Activated CD4-positive, alpha-beta T cell treated with anti-CD3 and anti-CD28 coated beads for 36 hours (primary cell): ENCODE data around the gene SPACA4. TPM values are rescaled to one million over a fixed set of nuclear protein-coding genes. Genes with fewer than 3 reads are reported as not detected.

Experiments used
- ATAC-seq: fragments of 200-7000 bp; cut with Tn5 transposase; one replicate; pipeline ENCODE4 v1.10.0; 2021; ENCODE audit warnings: mild to moderate bottlenecking, moderate library complexity
- CTCF ChIA-PET: fragments of 350-600 bp; sonication (Branson Sonifier 250); formaldehyde crosslinking; loops from one replicate; lab custom pipeline; 2021; ENCODE audit warnings: antibody characterized with exemption; lab: Charles Lee
- POLR2A ChIA-PET: fragments of 350-600 bp; sonication (Branson Sonifier 250); formaldehyde crosslinking; loops from one replicate; lab custom pipeline; 2021; ENCODE audit warnings: antibody characterized with exemption, inconsistent platforms; lab: Charles Lee
- DNase-seq: peaks from one replicate; pipeline ENCODE4 v3.0.0-alpha.2; 2020
- H3K27ac Mint-ChIP-seq: one replicate; pipeline ENCODE4 v1.8.0; 2021; ENCODE audit warnings: mixed read lengths
- H3K27me3 Mint-ChIP-seq: one replicate; pipeline ENCODE4 v1.8.0; 2021; ENCODE audit warnings: mixed read lengths
- H3K36me3 Mint-ChIP-seq: one replicate; pipeline ENCODE4 v1.8.0; 2021; ENCODE audit warnings: low read depth, mixed read lengths
- H3K4me1 Mint-ChIP-seq: one replicate; pipeline ENCODE4 v1.8.0; 2021; ENCODE audit warnings: mixed read lengths
- H3K4me3 Mint-ChIP-seq: one replicate; pipeline ENCODE4 v1.8.0; 2021; ENCODE audit warnings: mild to moderate bottlenecking, moderate library complexity, mixed read lengths
- H3K9me3 Mint-ChIP-seq: one replicate; pipeline ENCODE4 v1.8.0; 2021; ENCODE audit warnings: low read depth, mixed read lengths
- intact Hi-C, 2 experiments: fragments of 100-400 bp; cut with DNase I in 1 of 2; cut with micrococcal nuclease in 1 of 2; formaldehyde crosslinking; loops; one replicate each; pipeline versions ENCODE4 v1.14.2 to v1.15.1; 2022 to 2024; cut with DNase I, micrococcal nuclease
- total RNA-seq, 2 experiments: library from RNA; stranded (reverse); gene quantifications; one replicate each; pipeline ENCODE4 v1.2.3, GENCODE V29; 2021

The SPACA4 gene
- total RNA-seq, 2 experiments from 2014 or later: not detected

DNA sequence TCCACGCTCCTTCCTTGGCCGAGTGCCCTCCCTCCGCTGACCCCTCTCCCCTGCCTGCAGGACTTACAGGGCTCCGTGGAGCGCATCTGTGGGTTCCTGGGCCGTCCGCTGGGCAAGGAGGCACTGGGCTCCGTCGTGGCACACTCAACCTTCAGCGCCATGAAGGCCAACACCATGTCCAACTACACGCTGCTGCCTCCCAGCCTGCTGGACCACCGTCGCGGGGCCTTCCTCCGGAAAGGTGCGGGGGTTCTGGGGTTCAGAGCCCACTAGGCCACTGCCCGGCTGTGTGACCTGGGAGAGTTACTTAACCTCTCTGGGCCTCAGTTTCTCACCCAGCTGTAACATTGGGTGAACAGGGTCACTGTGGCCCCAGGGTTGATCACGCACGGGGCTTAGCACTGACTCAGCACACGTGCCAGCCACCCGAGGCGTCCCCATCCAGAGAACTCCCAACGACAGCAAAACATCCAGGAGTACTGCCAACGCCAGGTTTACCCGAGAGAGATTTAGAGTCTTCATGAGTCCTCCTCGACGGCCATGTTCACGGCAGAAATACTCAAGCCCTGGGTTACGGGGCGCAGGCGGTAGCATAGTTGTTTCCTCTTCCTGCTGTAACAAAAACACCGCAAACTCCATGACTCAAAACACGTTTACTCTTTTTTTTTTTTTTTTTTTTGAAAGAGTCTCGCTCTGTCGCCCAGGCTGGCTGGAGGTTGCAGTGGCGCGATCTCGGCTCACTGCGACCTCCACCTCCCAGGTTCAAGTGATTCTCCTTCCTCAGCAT lies 9.7 kb upstream of the SPACA4 start:
- no peaks in the 10 kb centered on the region for H3K36me3 Mint-ChIP-seq
- DNase-seq: peak; percentile 68
- H3K4me1 Mint-ChIP-seq: peaks cover 10% of the 10 kb centered on the region
- no peaks in the 10 kb centered on the region for H3K9me3 Mint-ChIP-seq
- CTCF ChIA-PET: no interaction called here
- peak overlapping the region; percentile 74 for H3K4me3 Mint-ChIP-seq
- intact Hi-C loops: loop anchor here in 1 of 2 experiments (1.0 kb wide), 1 partner anchor 8 kb away; no protein-coding TSS in a partner anchor
- H3K27ac Mint-ChIP-seq: peak overlapping the region; percentile 85
- H3K27me3 Mint-ChIP-seq: no peaks in the 10 kb centered on the region
- POLR2A ChIA-PET: no interaction called here
- ATAC-seq: peak; percentile 91

DNA sequence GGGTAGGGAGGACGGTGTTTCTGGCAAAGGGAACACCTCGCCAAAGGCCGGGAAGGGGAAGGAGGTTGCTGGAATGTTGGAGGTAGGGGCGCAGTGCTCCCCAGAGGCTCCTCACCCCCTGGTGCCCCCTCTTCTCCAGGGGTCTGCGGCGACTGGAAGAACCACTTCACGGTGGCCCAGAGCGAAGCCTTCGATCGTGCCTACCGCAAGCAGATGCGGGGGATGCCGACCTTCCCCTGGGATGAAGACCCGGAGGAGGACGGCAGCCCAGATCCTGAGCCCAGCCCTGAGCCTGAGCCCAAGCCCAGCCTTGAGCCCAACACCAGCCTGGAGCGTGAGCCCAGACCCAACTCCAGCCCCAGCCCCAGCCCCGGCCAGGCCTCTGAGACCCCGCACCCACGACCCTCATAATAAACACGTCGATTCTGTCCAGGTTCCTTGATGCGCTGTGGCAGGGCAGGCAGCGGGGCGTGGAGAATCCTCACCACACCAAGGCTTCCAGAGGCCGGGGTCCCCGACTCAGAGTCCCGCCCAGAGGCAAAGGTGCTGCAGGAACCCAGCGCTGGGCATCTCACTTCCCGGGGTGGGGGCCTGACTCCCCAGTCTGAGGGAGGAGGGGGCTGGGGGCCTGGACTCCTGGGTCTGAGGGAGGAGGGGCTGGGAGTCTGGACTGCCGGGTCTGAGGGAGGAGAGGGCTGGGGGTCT lies 7.4 kb upstream of the SPACA4 start:
- ChIA-PET POLR2A (no interaction called here), CTCF (no interaction called here)
- no peaks in the 10 kb centered on the region for H3K27me3 Mint-ChIP-seq
- ATAC-seq (no peak), DNase-seq (no peak)
- H3K4me1 Mint-ChIP-seq: peaks cover 10% of the 10 kb centered on the region
- peaks cover 3% of the 10 kb centered on the region for H3K36me3 Mint-ChIP-seq
- intact Hi-C loops: no loop called here
- no peak overlapping the region for H3K27ac Mint-ChIP-seq
- H3K9me3 Mint-ChIP-seq: no peaks in the 10 kb centered on the region
- no peak overlapping the region for H3K4me3 Mint-ChIP-seq

DNA sequence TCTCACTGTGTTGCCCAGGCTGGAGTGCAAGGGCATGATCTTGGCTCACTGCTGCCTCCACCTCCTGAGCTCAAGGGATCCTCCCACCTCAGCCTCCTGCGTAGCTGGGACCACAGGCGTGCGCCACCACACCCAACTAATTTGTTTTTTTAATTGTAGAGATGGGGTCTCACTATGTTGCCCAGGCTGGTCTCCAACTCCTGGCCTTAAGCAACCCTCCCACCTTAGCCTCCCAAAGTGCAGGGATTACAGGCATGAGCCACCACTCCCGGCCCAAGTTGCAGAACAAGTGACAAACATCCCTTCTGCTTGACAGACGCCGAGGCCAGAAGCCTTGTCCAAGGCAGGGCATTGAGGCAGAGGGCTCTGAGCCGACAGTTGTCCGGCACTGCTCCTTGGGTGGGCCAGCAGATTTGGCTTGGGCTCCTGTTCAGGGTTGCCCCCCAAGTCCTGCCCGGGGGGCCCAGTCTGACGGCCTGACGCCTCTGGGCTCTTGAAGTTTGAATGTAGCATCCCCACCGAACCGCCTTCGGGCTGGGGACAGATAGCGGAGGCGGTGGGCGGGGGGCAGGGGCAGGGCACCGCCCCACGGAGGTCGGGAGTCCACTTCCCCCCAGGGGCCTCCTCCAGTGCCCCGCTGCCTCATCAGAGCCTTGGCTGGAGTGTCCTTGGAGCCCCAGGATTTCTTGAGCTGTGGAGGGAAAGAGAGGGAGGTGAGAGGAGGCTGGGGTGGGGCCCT lies 5.7 kb upstream of the SPACA4 start:
- intact Hi-C loops: no loop called here
- Mint-ChIP-seq H3K4me3 (no peak overlapping the region), H3K4me1 (peaks cover 6% of the 10 kb centered on the region), H3K36me3 (peaks cover 3% of the 10 kb centered on the region), H3K9me3 (no peaks in the 10 kb centered on the region), H3K27ac (no peak overlapping the region), H3K27me3 (no peaks in the 10 kb centered on the region)
- POLR2A ChIA-PET: interaction anchor here (1.2 kb wide), 1 partner anchor 16 kb away, joined by 6 read pairs; no protein-coding TSS in a partner anchor
- CTCF ChIA-PET: interaction anchor here (0.7 kb wide), 1 partner anchor 236 kb away, joined by 3 read pairs; no protein-coding TSS in a partner anchor
- DNase-seq (no peak), ATAC-seq (no peak)

DNA sequence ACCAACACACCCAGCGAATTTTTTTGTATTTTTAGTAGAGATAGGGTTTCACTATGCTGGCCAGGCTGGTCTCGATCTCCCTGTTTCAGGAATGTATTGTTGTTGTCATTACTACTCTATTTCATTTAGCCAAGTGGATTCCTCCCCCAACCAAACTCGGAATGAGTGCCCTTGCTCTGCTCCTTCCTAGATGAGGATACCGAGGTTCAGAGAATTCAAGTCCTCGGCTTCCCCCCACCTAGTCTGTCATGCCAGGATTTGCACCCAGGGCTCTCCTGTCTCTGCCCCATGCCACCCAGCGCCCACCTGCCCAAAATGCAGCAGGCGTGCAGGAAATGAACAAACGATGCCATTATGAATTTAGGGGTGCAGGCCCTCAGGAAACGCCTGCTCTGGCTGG lies 3.5 kb upstream of the SPACA4 start:
- ChIA-PET CTCF (no interaction called here), POLR2A (no interaction called here)
- no peak for ATAC-seq
- H3K4me1 Mint-ChIP-seq: no peaks in the 10 kb centered on the region
- H3K4me3 Mint-ChIP-seq: no peak overlapping the region
- intact Hi-C loops: no loop called here
- H3K9me3 Mint-ChIP-seq: no peaks in the 10 kb centered on the region
- no peak overlapping the region for H3K27ac Mint-ChIP-seq
- no peaks in the 10 kb centered on the region for H3K27me3 Mint-ChIP-seq
- no peak for DNase-seq
- peaks cover 3% of the 10 kb centered on the region for H3K36me3 Mint-ChIP-seq

DNA sequence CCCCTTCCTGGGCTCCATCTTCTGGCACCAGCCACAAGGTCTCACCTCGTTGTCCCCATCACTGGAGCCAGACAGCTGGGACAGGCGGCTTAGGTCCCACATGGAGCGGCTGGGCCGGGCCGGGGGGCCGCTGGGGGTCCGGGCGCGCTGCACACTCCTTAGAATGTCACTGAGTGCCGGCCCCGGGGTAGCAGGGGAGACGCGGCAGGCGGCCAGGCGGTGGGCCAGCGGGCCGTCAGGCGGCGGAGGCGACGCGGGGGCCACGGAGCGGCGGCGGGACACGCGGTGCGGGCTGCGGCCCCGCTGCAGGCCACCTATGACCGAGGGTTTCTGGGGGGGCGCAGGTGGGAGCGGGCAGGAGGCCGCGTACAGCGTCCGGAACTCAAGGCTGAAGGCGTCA lies 3.1 kb upstream of the SPACA4 start:
- intact Hi-C loops: no loop called here
- no peak for ATAC-seq
- no peaks in the 10 kb centered on the region for H3K4me1 Mint-ChIP-seq
- POLR2A ChIA-PET: no interaction called here
- CTCF ChIA-PET: interaction anchor here (0.7 kb wide), 1 partner anchor 93 kb away, joined by 3 read pairs; no protein-coding TSS in a partner anchor
- no peak for DNase-seq
- no peaks in the 10 kb centered on the region for H3K27me3 Mint-ChIP-seq
- peaks cover 3% of the 10 kb centered on the region for H3K36me3 Mint-ChIP-seq
- no peak overlapping the region for H3K27ac Mint-ChIP-seq
- H3K4me3 Mint-ChIP-seq: no peak overlapping the region
- no peaks in the 10 kb centered on the region for H3K9me3 Mint-ChIP-seq

DNA sequence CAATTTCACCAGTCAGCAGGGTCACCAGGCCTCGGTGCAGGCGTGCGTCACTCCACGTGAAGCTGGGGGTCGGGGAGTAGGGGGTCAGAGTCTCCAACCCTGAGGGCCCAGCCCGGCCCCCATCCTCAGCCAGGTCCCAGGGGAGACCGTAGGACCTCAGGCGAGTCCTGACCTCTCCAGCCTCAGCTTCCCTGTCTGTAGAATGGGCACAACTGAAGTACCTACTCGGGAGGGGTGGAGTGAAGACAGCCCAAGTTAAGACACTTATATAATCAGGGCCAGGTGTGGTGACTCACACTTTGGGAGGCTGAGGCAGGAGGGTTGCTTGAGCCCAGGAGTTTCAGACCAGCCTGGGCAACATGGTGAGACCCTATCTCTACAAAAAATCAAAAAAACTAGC lies 2.7 kb upstream of the SPACA4 start:
- intact Hi-C loops: no loop called here
- Mint-ChIP-seq H3K27me3 (no peaks in the 10 kb centered on the region), H3K4me3 (no peak overlapping the region), H3K4me1 (peaks cover 2% of the 10 kb centered on the region), H3K36me3 (peaks cover 3% of the 10 kb centered on the region), H3K9me3 (no peaks in the 10 kb centered on the region), H3K27ac (no peak overlapping the region)
- DNase-seq (no peak), ATAC-seq (no peak)
- ChIA-PET POLR2A (no interaction called here), CTCF (interaction anchor here (0.7 kb wide), 1 partner anchor 93 kb away, joined by 3 read pairs; no protein-coding TSS in a partner anchor)

DNA sequence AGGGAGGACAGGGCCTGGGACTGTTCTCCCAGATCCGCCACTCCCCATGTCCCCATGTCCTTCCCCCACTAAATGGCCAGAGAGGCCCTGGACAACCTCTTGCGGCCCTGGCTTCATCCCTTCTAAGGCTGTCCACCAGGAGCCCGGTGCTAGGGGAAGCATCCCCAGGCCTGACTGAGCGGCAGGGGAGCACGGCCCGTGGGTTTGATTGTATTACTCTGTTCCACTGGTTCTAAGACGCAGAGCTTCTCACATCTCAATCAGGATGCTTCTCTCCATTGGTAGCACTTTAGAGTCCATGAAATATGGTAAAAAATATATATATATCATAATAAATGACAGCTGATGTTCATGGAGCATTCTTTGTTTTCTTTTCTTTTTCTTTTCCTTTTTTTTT lies 815 bp downstream of the SPACA4 start:
- peaks cover 3% of the 10 kb centered on the region for H3K4me1 Mint-ChIP-seq
- no peaks in the 10 kb centered on the region for H3K9me3 Mint-ChIP-seq
- H3K36me3 Mint-ChIP-seq: peaks cover 3% of the 10 kb centered on the region
- no peak overlapping the region for H3K4me3 Mint-ChIP-seq
- POLR2A ChIA-PET: interaction anchor here (2.5 kb wide), 1 partner anchor 12 kb away, joined by 8 read pairs; the partner anchor contains the start of genes RPL18 and SPHK2
- no peaks in the 10 kb centered on the region for H3K27me3 Mint-ChIP-seq
- DNase-seq: no peak
- CTCF ChIA-PET: interaction anchor here (0.8 to 3.2 kb wide), 3 partner anchors 23 to 117 kb away, joined by 3 to 35 read pairs (median 5); no protein-coding TSS in a partner anchor
- no peak for ATAC-seq
- intact Hi-C loops: no loop called here
- no peak overlapping the region for H3K27ac Mint-ChIP-seq

DNA sequence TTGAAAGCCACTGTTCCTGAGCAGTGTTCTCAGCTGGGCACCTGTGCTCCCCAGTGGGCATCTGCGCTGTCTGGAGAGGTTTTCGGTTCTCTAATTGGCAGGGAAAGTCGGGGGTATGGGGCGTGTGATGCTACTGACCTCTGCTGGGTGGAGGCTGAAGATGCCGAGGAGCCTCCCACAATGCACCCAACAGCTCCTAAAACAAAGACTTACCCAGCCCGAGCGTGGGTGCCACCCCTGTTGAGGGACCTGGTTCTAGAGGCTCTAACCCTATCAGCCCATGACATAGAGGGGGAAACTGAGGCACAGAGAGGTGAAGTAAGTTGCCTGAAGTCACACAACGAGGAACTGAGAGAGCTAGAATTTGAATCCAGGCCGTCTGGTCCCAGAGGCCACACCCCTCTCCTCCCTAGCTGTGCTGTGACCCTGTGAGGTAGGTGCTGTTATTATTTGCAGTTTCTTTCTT lies 2.3 kb downstream of the SPACA4 start:
- intact Hi-C loops: loop anchor here (1.0 kb wide), 2 partner anchors 103 to 119 kb away; no protein-coding TSS in a partner anchor
- H3K4me1 Mint-ChIP-seq: peaks cover 3% of the 10 kb centered on the region
- ChIA-PET CTCF (interaction anchor here (0.6 to 3.2 kb wide), 9 partner anchors 10 to 235 kb away, joined by 3 to 35 read pairs (median 7); partner anchors contain the start of genes RPL18 and SPHK2), POLR2A (interaction anchor here (0.6 to 2.5 kb wide), 6 partner anchors 8 to 350 kb away, joined by 3 to 8 read pairs (median 4); partner anchors contain the start of genes RPL18 and SPHK2)
- H3K27me3 Mint-ChIP-seq: no peaks in the 10 kb centered on the region
- no peaks in the 10 kb centered on the region for H3K36me3 Mint-ChIP-seq
- DNase-seq (peak; percentile 74), ATAC-seq (peak; percentile 86)
- no peak overlapping the region for H3K27ac Mint-ChIP-seq
- no peaks in the 10 kb centered on the region for H3K9me3 Mint-ChIP-seq
- no peak overlapping the region for H3K4me3 Mint-ChIP-seq

DNA sequence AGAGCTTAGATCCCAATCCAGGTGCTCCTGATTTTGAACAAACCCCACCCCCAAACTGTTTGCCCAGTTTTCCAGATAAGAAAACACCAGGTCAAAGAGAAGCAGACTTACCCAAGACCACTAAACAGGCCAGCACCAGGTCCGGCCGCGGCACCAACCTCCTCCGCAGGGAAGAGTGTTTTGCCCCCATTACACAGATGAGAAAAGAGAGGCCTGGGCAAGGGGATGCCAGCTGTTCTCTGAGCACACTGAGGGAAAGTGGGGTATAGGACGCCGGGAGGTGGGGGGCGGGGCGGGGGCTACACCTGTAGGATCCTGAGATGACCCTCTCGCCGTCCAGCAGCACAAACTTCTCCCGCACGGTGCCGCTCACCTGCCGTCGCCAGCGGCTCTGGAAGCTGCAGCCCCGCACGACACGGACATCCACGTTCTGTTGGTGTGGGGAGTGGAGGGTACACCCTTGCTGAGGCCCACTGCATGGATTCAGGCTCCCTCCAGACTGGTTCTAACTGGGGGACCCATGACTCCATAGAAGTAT lies 3.1 kb downstream of the SPACA4 start:
- intact Hi-C loops: no loop called here
- POLR2A ChIA-PET: interaction anchor here (1.2 to 2.5 kb wide), 2 partner anchors 9 to 116 kb away, joined by 3 to 8 read pairs; partner anchors contain the start of genes RPL18 and SPHK2
- peaks cover 3% of the 10 kb centered on the region for H3K4me1 Mint-ChIP-seq
- H3K27ac Mint-ChIP-seq: no peak overlapping the region
- no peaks in the 10 kb centered on the region for H3K27me3 Mint-ChIP-seq
- H3K36me3 Mint-ChIP-seq: no peaks in the 10 kb centered on the region
- DNase-seq (no peak), ATAC-seq (no peak)
- no peak overlapping the region for H3K4me3 Mint-ChIP-seq
- H3K9me3 Mint-ChIP-seq: no peaks in the 10 kb centered on the region
- CTCF ChIA-PET: interaction anchor here (0.7 to 3.2 kb wide), 7 partner anchors 15 to 123 kb away, joined by 3 to 35 read pairs (median 8); no protein-coding TSS in a partner anchor

DNA sequence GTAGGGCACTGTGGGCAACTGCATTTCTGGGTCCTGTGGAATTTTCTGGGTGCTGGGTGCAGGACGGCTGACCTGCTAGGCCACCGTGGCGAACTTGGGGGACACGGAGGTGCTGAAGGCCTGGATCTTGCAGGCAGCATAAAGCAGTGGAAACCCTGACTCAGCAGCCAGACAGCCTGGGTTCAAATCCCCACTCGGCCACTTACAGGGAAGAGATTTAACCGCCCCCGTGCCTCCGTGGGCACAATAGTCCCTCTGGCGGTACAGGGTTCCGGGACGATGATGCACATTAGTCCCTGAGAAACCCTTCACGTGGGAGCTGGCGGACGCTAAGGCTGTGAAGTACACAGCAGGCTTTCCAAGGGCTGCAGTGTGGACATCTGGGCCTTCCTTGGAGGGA lies 5.3 kb downstream of the SPACA4 start:
- CTCF ChIA-PET: interaction anchor here (0.7 kb wide), 1 partner anchor 1727 kb away, joined by 3 read pairs; no protein-coding TSS in a partner anchor
- intact Hi-C loops: no loop called here
- H3K4me1 Mint-ChIP-seq: peaks cover 14% of the 10 kb centered on the region
- H3K9me3 Mint-ChIP-seq: no peaks in the 10 kb centered on the region
- DNase-seq (no peak), ATAC-seq (no peak)
- H3K27ac Mint-ChIP-seq: no peak overlapping the region
- H3K4me3 Mint-ChIP-seq: no peak overlapping the region
- H3K27me3 Mint-ChIP-seq: no peaks in the 10 kb centered on the region
- POLR2A ChIA-PET: no interaction called here
- peaks cover 18% of the 10 kb centered on the region for H3K36me3 Mint-ChIP-seq
